Measurements from ENCODE around the gene CITED1.
"Not testable (repeated sequence)": the region's sequence is repeated elsewhere in the genome, so short reads cannot be mapped to it uniquely, and the experiment has no call there.

CITED1 gene, protein sequence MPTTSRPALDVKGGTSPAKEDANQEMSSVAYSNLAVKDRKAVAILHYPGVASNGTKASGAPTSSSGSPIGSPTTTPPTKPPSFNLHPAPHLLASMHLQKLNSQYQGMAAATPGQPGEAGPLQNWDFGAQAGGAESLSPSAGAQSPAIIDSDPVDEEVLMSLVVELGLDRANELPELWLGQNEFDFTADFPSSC

DNA sequence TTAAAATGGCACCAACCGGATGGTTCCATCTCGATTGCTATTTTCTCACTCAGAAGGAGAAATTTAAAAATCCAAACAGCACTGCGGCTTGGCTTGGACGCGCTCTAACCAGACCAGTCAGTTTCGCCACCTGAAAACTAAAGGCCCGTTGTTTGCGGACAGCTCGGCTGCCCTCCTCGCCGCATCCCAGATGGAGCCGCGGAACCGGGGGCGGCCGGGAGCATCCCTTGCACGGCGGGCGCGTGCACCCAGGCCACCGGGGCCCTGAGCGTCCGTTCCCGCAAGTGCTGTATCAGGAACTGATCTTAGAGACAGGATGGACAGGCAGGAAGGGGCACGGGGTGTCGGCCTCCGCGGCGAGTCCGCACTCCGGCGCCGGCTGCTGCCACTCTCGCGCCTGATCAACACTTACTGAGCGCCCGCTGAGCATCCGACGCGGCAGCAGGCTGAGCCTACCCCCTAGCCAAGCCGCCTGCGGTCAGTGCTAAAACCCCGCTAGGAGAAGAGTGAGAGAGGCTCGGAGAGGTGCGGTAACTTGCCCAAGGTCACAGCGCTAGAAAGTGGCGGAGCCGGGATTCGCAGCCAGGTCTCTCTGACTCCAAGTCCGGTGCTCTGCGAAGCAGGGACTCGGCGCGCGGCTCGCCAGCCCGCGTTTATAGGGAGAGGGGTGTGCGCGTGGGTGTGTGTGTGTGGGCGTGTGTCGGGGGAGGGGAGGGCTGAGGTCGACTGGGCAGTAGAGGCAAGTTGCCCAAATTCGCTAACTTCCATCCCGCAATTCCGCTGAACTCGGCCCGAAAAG lies at the start of gene CITED1:
TSS of gene CITED1 (minus strand) at position 629 of the 799 bp plus-strand sequence. CDS start 3,045 bp downstream, outside the sequence.
- no peak for DNase-seq (ENCODE audit: low read depth in 2 of 2)

DNA sequence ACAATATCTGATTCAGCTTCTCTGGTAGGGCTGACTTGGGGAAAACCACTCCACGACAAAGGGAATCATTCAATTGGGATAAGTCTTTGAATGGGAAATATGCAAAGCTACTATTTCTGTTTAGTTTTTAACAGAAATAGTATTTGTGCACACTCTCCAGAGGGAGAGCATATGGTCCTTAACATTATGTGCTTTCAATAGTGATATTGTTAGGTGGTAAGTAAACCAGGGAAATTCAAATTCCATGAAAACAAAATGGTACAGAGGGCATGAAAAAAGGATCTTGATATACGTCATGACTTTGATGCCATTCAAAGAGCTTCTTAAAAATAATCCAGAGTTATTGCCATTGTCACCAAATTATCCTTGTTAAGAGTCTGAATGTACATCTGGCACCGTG lies 47.1 kb upstream of the CITED1 start:
- DNase-seq (ENCODE audit: low read depth in 2 of 2): no peak

DNA sequence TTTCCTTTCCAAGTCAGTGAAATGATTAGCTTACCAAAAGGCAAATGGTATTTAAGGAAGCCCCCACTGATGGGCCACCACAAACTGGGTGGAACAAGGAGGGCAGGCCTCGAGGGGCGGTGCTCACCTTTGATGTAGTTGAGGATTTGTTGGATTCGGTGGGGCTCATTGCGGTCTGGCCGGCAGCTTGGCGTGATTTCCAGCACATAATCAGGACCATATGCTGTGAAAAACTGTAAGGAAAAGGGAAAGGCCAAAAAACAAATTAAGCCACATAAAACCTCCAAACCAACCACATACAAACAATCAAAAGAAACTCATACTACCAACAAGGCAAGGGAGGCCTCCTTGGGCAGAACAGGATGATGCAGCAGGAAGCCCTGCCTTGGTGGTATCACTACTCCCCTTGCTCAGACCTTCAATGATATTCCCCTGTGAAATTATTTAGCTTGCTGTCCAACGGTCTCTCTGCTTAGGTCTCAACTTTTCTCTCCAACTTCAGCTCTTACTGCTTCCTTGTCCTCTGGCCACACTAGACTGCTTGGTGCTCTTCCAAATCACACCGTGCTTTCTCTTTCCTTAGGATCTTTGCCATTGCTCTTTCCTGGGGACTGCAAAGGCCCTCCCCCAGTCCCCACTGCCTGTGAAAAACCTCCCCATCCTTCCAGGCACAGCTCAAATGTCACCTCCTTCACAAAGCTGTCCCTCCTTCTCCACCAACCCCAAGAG lies 46.1 kb upstream of the CITED1 start:
- DNase-seq (ENCODE audit: low read depth in 2 of 2): peak; percentile 42 to 53

DNA sequence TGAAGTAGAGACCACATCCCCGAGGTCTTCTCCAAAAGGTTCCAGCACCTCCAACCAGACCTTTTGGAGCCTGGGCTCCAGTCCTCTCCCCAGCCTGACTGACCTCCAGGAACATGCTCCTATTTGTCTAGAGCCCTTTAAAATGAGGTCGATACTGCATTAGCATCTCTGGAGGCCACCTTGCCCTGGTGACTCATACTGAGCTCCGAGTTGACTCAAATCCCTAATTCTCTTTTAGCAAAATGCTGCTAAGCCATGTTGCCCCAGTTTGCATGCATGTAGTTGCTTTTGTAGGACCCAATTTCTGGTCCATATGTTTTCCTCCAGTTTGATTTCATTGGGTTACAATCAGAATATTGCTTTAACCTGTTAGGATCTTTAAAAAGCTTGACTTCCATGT lies 43.5 kb upstream of the CITED1 start:
- no peak for DNase-seq (ENCODE audit: low read depth in 2 of 2)

DNA sequence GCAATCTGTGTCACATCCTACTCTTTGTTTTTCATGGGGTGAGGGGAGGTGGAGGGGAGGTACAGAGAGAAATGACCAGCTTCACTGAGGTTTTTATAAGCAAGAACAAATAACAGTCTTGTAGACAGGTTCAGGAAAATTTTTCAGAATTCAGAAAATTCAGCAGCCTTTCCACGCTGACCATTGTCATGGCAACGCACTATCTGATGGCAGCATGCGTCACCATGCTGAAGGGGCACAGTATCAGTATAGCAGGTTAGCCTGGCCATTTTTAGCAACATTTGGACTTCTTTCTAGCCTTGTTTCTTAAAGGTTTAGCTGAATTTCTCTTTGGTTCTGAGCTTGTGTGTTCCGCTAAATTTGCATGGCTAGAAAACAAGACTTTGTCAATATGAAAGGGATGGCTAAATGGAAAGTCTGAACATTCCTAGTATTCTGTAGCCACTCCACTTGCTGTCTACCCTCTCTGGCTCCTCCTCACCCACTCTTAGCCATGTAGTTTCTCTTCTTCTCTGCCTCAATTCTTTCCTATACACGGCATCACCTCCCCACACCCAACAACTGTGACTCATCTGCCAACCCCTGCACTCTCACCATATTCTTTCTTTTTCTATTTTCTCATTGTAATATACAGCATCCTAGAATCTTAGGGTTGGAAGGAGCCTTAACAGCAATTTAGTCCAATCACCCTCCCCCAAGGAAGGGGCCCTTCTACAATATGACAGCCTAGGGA lies 42.7 kb upstream of the CITED1 start:
- DNase-seq (ENCODE audit: low read depth in 2 of 2): no peak

DNA sequence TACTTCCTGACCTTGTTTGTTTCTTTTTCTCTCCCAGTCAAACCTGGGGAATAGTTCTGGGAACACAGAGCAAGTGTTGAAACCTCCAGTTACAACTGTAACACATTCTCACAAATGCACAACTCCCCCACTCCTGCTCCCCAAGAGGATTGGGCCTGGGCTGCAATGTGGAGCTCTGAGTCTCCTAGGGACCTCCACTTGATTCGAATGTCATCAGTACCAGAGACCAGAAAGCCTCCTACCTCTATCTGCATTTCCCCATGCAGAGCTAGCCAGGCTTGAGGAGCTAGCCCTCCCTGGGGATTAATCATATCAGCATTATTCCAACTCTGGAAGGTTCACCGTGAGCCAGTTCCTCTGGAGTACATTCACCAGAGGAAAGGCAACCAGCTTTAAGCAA lies 41.7 kb upstream of the CITED1 start:
- DNase-seq (ENCODE audit: low read depth in 2 of 2): no peak

DNA sequence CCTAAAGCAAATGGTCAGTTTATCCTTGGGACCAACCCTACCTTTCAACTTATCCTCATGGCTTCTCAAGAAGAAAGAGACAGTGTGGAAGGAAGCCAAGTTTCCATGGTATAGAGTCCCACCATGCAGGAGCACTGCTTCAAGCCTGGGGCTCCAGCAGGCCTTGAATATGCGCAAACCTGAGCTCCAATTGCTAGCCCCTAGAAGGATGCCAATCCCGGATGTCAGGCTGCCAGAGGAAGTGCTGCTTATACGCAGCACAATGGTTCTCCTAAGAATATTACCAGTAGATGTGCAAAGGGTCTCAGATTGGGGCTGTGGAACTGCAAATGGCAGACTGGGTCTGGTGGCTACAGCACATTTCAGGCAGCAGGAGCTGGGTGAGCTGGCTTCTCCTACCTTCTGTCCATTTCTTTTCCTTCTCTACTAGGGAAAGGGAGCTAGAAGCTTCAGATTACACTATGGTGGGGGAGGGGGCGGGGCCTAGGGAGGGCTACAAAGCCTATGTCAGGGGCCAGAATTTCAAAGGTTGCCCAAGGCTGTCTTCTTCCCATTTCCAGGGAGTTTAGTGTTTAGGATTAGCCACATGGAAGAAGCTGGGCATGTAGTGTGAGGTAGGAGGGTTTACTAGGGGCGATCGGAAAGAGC lies 40.7 kb upstream of the CITED1 start:
- DNase-seq (ENCODE audit: low read depth in 2 of 2): no peak

DNA sequence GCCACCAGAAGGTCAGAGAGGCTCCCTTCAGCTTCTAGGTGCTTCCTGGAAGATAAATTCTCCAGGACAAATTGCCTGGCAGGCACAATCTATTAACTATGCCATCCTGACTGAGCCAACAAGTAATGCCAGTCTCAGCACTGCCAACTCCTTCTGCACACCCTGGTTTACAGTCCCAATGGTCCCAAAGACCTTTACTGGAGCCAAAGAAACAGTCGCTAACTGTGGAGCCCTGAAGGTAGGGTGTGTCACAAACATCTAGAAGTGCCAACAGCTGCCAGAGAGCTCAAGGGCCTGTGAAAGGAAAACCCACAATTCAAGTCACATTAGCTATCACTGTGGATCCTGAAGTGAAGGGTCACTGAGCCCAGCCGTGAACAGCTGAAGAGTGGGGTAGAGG lies 34.9 kb upstream of the CITED1 start:
- no peak for DNase-seq (ENCODE audit: low read depth in 2 of 2)

DNA sequence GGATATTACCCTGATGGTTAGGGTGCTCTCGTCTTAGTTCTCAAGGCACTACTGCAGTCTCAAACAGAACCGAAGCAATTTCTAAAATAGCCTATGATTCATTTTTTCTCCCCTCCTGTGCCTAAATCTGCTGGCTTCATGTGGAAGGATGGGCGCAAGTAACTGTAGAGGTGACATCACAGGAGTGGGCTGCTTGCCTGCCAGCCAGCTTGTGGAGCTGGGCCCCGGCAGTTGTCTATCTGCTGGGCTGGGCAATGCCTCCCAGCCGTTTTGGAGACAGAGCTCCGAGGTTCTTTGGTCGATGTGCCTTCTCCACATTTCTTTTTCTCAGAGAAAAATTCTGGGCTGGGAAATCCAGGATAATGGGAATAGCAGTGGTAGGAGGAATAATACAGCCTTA lies 34.3 kb upstream of the CITED1 start:
- no peak for DNase-seq (ENCODE audit: low read depth in 2 of 2)

DNA sequence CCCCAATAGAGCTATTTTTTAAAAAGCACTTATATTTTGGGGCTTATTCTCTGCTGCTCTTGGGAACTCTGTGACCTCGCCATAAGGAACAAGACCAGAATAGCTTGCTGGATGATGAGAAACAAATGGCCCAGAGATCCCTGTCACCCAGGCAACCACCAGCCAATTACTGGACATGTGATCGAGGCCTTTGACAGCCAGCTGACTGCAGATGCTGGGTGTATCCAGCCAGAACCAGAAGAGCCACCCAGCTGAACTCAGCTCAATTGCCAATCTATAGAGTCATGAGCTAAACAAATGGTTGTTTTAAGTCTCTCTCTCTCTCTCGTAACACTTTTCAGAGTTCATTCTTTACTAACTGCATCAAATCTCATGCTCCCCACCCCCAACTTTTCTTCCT lies 24.4 kb upstream of the CITED1 start:
- DNase-seq (ENCODE audit: low read depth in 2 of 2): no peak

DNA sequence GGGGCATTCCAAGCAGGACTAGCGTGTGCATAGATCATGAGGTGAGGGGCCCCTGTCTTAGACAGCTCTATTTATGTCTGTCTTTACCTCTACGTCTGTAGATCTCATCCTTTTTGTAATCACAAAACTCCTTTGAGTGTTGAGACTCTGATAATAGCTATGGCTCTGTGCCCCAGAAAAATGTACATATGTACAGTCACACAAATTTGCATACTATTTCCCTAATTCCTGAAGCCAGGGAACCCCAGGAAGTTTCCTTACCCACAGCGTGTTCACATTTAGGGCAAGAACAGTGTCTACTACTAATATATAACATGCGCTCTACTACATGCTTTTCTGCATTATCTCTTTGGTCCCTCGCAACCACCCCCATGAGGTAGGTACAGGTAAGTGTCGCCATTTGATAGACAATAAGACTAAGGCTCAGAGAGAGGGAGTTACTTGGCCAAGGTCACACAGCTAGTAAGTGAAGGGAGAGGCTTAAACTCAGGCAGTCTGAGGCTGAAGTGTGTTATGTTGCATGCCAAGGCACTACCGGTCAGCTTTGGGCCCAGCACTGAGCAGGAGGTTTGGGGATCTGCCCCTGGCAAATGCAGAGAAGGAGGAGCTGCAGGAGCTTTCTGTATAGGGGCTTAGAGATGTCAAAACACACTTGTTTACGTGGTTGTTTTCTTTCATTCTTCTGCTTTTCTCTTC lies 21.0 kb upstream of the CITED1 start:
- DNase-seq (ENCODE audit: low read depth in 2 of 2): no peak

DNA sequence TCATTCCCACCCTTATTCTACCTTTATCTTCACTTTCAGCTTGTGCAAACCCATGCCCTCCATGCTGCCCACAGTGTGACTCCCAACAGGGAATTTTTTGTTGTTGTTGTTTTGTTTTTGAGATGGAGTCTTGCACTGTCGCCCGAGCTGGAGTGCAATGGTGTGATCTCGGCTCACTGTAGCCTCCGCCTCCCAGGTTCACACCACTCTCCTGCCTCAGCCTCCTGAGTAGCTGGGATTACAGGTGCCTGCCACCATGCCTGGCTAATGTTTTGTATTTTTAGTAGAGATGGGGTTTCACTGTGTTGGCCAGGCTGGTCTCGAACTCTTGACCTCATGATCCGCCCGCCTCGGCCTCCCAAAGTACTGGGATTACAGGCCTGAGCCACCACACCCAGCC lies 13.9 kb upstream of the CITED1 start:
- not testable (repeated sequence) for DNase-seq (ENCODE audit: low read depth in 2 of 2)

DNA sequence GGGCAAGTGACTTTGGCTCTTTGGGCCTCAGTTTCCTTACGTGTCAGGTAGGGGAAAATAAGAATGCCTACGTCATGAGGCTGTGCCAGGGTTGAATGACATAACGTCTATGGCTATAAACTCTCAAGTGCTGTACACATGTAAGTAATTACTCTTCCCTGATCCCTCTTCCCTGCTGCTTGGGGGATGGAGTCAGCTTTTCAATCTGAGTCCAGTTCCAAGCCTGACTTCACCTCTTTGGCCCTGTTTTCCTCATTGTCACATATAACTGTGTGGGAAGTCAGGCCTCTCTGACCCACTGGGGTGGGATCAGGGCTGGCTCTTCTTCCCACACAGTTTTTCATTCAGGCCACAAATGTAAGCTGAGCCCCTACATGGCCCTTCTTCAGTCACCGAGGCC lies 11.4 kb upstream of the CITED1 start:
- DNase-seq (ENCODE audit: low read depth in 2 of 2): no peak

DNA sequence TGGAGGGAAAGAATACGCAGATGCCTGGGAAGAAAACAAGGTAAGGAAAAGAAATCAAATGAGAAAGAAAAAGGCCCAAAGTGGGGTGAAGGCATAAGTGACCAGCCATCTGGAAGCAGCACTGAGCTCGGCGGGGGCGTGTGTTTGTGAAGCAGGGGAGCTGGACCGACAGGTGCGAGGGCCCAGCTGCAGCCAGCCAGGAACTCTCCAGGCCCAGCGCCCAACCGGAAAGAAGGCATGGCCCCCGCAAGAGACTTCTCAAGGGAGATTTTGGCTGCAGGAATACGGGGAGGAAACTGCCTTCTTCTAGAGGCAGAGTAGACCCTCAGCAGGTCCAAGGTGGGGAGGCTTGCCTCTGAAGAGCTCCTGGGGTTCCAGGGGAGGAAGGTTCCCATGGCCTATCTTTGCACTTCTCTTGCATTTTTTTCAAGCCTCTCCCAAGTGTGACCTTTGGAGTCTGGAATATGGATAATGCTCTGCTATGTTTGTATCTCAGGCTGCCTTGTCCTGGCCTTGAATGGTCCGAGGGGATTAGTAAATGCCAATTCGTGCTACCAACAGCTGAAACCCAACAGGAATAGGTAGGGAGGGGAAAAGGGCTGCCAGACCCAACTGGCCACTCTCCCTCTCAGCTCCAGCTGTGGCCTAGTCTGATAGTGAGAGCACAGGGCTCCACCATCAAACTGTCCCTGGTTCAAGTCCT lies 10.8 kb upstream of the CITED1 start:
- DNase-seq (ENCODE audit: low read depth in 2 of 2): no peak

DNA sequence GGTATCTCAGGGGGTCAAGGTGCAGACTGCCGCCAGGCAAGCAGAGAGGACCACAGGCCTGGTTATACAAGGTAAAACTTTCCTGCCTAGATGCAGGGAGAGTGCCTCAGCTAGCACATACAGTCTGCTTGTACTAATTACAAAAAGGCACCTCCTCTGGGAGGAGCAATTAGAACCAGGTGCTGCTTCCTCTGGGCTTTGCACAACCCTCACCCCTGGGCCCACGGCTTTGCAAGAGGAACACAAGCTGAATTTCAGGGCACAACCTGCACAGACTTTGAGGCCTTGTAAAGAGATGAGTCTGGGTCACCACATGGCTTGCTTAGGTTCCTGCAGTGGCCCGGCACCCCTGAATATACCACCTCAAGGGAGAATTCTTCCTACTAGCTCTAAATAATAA lies 9.2 kb upstream of the CITED1 start:
- DNase-seq (ENCODE audit: low read depth in 2 of 2): no peak

DNA sequence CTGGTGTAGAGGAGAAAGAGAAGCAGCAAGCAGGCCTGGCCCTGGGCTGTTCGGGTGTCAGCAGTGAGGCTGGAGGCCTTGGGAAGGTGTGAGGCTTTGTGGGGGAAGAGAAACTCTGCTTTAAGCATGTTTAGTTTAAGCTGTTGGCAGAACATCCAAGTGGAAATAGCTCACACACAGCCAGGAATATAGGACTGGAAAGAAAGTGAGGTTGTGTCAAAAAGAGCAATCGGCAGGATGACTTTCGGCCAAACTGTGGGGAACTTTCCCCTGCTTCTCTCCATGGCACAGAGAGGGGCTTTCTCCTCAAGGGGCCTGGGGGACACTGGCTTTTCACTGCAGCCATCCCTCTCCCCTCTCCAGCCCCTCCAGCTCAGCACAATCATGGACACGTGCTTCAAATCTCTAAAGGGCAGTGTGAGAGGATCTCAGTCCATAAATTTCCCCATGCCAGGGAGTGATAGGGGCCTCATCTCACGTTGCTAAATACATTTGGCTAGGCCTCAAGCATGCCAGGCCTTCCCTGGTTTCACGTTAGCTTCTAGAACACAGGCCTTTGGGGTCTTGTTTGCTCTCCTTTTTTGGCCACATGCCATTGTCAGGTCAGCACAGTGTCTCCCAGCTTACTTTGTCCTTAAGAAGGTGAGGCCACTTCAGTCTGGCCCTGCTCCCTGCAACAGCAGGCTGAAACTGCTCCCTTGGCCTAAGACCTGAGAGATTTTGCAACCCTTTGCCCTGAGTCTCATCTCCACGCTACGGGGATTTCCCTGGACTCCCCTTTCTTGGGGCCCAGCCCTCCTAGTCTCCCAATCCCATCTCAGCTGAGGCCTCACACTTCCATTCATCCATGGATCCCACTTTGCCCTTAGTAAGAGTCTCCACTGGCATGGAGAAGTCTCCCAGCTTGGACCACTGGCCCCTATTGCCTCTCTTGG lies 8.3 kb upstream of the CITED1 start:
- no peak for DNase-seq (ENCODE audit: low read depth in 2 of 2)

DNA sequence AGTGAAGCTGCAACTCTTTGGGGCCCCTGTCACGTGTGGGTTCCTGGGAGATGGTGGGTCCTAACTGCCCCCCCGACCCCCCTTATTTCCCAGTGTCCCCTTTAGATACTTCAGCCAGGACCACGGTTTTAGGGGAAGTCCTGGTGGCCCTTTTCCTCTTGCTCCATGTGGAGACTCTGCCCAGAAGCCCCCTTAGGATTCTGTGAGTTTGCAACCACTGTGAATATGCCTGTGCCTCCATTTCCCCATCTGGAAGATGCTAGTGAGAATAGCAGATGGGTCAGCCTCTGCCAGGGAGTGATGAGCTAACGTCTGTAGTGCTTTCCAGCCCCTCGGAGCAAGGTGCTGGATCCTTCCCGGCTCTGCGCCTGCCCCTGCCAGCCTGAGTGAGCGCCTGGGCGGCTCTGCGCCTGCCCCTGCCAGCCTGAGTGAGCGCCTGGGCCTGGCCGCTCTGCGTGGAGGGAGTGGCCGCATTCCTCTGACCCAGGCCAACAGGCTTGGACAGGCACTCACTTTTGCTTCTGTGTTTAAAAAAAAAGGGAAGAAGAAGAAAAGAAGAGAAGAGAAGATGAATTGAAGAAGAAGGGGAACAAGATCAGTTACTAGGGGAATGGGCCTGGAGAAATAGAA lies 6.7 kb upstream of the CITED1 start:
- DNase-seq (ENCODE audit: low read depth in 2 of 2): no peak

DNA sequence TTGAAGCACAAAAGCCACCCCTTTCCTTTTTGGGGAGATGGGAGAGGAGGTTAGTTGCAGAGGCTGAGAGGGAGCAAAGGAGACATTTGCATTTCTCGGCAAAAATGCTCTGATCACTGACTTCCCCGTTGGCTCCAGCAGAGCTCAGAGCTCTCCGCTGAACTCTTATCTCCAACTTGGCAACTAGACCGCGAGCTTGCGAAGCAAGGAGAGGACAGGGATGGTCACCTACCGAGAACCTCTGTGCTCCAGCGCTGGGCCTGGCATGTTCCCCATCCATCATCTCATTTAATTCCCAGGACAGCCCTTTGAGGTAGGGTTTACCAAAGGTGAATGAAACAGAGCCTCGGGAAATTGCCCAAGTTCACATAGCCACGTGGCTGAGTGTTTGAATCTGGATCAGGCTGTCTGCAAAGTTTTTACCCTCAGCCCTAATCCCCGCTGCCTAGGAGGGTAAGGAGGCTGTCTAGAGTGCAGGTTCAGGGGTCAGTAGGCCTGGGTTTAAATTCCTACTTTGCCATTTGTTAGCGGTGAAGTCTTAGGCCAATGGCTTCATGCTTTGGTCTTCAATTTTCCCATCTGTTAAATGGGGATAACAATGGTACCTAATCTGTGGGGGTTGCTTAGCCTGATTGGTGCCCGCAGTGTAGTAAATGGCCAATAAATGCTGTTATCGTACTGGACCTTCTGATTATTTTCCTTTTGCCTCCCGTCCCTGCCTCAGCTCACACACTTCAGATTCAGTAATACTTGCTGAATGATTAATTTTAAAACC lies 3.8 kb upstream of the CITED1 start:
- DNase-seq (ENCODE audit: low read depth in 2 of 2): no peak

All from fibroblast of skin of left biceps (primary cell).